Neural progenitor cell (in vitro differentiated cells): ENCODE measurements around the gene COL13A1. TPM values are rescaled to one million over a fixed set of nuclear protein-coding genes. Genes with fewer than 3 reads are reported as not detected.

Source experiments
- DNase-seq: peaks from one replicate; pipeline ENCODE4 v3.0.0-alpha.2; 2016; ENCODE audit warnings: low spot score
- H2AFZ ChIP-seq: fragments of 200-600 bp; sonication (generic); replicated peaks from 2 replicates; pipeline ENCODE4 v1.6.1; 2016; ENCODE audit warnings: antibody characterized with exemption
- H3F3A ChIP-seq: fragments of 200-600 bp; sonication (generic); 2 replicates; pipeline ENCODE4 v1.6.1; 2016; ENCODE audit warnings: antibody characterized with exemption, low read depth
- H3K27ac ChIP-seq: fragments of 200-600 bp; sonication (generic); 2 replicates; pipeline ENCODE4 v1.5.1; 2016; ENCODE audit warnings: mild to moderate bottlenecking
- H3K27me3 ChIP-seq: fragments of 200-600 bp; sonication (generic); 2 replicates; pipeline ENCODE4 v1.6.1; 2016; ENCODE audit warnings: mild to moderate bottlenecking, moderate library complexity
- H3K36me3 ChIP-seq: fragments of 200-600 bp; sonication (generic); 2 replicates; pipeline ENCODE4 v1.5.1; 2016
- H3K4me1 ChIP-seq: fragments of 200-600 bp; sonication (generic); 2 replicates; pipeline ENCODE4 v1.6.1; 2016; ENCODE audit warnings: mixed run types
- H3K4me2 ChIP-seq: fragments of 200-600 bp; sonication (generic); 2 replicates; pipeline ENCODE4 v1.6.1; 2016
- H3K4me3 ChIP-seq: fragments of 200-600 bp; sonication (generic); 2 replicates; pipeline ENCODE4 v1.5.1; 2016
- H3K79me2 ChIP-seq: fragments of 200-600 bp; sonication (generic); 2 replicates; pipeline ENCODE4 v1.6.1; 2016; ENCODE audit warnings: low read depth
- H3K9ac ChIP-seq: fragments of 200-600 bp; sonication (generic); 2 replicates; pipeline ENCODE4 v1.6.1; 2016
- H3K9me3 ChIP-seq: fragments of 200-600 bp; sonication (generic); 2 replicates; pipeline ENCODE4 v1.5.1; 2016; ENCODE audit warnings: low read depth
- H4K20me1 ChIP-seq: fragments of 200-600 bp; sonication (generic); 2 replicates; pipeline ENCODE4 v1.6.1; 2016; ENCODE audit warnings: low read depth
- H3K27ac Mint-ChIP-seq: 3 replicates; pipeline ENCODE4 v1.8.0; 2021; ENCODE audit warnings: mixed read lengths
- H3K27me3 Mint-ChIP-seq: 2 replicates; pipeline ENCODE4 v1.8.0; 2022; ENCODE audit warnings: low read depth, mild to moderate bottlenecking, inconsistent platforms, moderate library complexity, mixed read lengths; ENCODE audit not compliant: insufficient read depth
- H3K36me3 Mint-ChIP-seq: 3 replicates; pipeline ENCODE4 v1.8.0; 2021; ENCODE audit warnings: mixed read lengths
- H3K4me1 Mint-ChIP-seq: 3 replicates; pipeline ENCODE4 v1.8.0; 2021; ENCODE audit warnings: mixed read lengths
- H3K4me3 Mint-ChIP-seq: 3 replicates; pipeline ENCODE4 v1.8.0; 2021; ENCODE audit warnings: mild to moderate bottlenecking, moderate library complexity, mixed read lengths
- H3K9me3 Mint-ChIP-seq: 3 replicates; pipeline ENCODE4 v1.8.0; 2020; ENCODE audit warnings: mixed read lengths
- CTCF ChIP-seq: fragments of 200-600 bp; sonication (generic); IDR thresholded peaks from 2 replicates; pipeline ENCODE4 v1.5.1; 2017; ENCODE audit warnings: antibody characterized with exemption, mild to moderate bottlenecking
- EZH2 ChIP-seq: fragments of 200-600 bp; sonication (generic); IDR thresholded peaks from 2 replicates; pipeline ENCODE4 v1.6.1; 2017; ENCODE audit warnings: antibody characterized with exemption, mild to moderate bottlenecking, moderate library complexity
- EZH2phosphoT487 ChIP-seq: fragments of 200-600 bp; sonication (generic); IDR thresholded peaks from 2 replicates; pipeline ENCODE4 v1.6.1; 2017; ENCODE audit warnings: antibody characterized with exemption
- total RNA-seq: library from RNA; depleted of rRNA; stranded (reverse); fragments of >200 nt; gene quantifications from 2 replicates; pipeline ENCODE4 v1.2.3, GENCODE V29; 2015; ENCODE audit warnings: low replicate concordance

The COL13A1 gene
- total RNA-seq, 1 donor from 2014 or later = 1.3 TPM

DNA sequence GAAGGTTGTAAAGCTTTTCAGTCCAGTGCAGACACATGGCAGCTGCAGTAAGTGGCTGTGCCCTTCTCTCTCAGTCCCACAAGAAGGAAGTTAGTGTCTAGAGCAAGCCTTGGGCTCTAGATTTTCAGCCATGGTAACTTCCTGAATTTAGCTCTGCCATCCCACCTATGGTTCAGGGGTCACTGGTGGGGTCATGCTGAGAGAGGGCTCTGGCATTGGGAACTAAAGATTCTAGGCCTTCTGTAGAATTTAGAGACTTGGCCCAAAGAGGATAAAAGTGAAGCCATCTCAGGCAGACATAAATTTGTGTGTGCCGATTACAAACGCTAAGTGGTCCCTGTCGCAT is 113.5 kb downstream of the COL13A1 start:
- H3F3A ChIP-seq = peaks cover 3% of the 10 kb centered on the region
- Mint-ChIP-seq H3K27me3 (peaks cover 6% of the 10 kb centered on the region), H3K4me3 (no peak overlapping the region), H3K36me3 (no peaks in the 10 kb centered on the region), H3K27ac (no peak overlapping the region), H3K4me1 (peaks cover 28% of the 10 kb centered on the region), H3K9me3 (no peaks in the 10 kb centered on the region)
- H3K36me3 ChIP-seq = no peaks in the 10 kb centered on the region
- no peak overlapping the region for H3K4me3 ChIP-seq
- no peaks in the 10 kb centered on the region for H3K9me3 ChIP-seq
- no peak overlapping the region for H3K27ac ChIP-seq
- no peaks in the 10 kb centered on the region for H3K79me2 ChIP-seq
- H2AFZ ChIP-seq = no peak overlapping the region
- TF ChIP-seq EZH2phosphoT487 (no peak), CTCF (no peak), EZH2 (no peak)
- DNase-seq = no peak
- H3K9ac ChIP-seq = no peak overlapping the region
- H4K20me1 ChIP-seq = no peaks in the 10 kb centered on the region
- H3K27me3 ChIP-seq = no peaks in the 10 kb centered on the region
- peaks cover 37% of the 10 kb centered on the region for H3K4me1 ChIP-seq
- no peak overlapping the region for H3K4me2 ChIP-seq

- H3K36me3 ChIP-seq = no peaks in the 10 kb centered on the region
- Mint-ChIP-seq H3K4me3 (no peak overlapping the region), H3K9me3 (no peaks in the 10 kb centered on the region), H3K27ac (no peak overlapping the region), H3K4me1 (peaks cover 28% of the 10 kb centered on the region), H3K36me3 (no peaks in the 10 kb centered on the region), H3K27me3 (peaks cover 8% of the 10 kb centered on the region)
- H3K79me2 ChIP-seq = no peaks in the 10 kb centered on the region
- no peak overlapping the region for H3K4me2 ChIP-seq
- DNase-seq = no peak
- peaks cover 37% of the 10 kb centered on the region for H3K4me1 ChIP-seq
- TF ChIP-seq EZH2phosphoT487 (no peak), EZH2 (no peak), CTCF (no peak)
- no peaks in the 10 kb centered on the region for H3K9me3 ChIP-seq
- no peak overlapping the region for H3K4me3 ChIP-seq
- no peak overlapping the region for H3K27ac ChIP-seq
- no peak overlapping the region for H3K9ac ChIP-seq
- no peaks in the 10 kb centered on the region for H3K27me3 ChIP-seq
- H4K20me1 ChIP-seq = no peaks in the 10 kb centered on the region
- peaks cover 3% of the 10 kb centered on the region for H3F3A ChIP-seq
- H2AFZ ChIP-seq = no peak overlapping the region
Observed at GRCh38 chr10:69916118-69916517, 114.4 kb downstream of the COL13A1 start.

GRCh38 chr10:69918036-69918435 is 116.3 kb downstream of the COL13A1 start:
- peaks cover 22% of the 10 kb centered on the region for H3K4me1 ChIP-seq

More at GRCh38 chr10:69918036-69918435, 116.3 kb downstream of the COL13A1 start:
- Histone ChIP-seq H3K9ac (no peak overlapping the region), H3K27me3 (no peaks in the 10 kb centered on the region), H2AFZ (no peak overlapping the region), H3K4me3 (no peak overlapping the region), H3K27ac (no peak overlapping the region), H3F3A (peaks cover 3% of the 10 kb centered on the region), H3K4me2 (no peak overlapping the region), H3K36me3 (no peaks in the 10 kb centered on the region), H3K79me2 (no peaks in the 10 kb centered on the region), H4K20me1 (no peaks in the 10 kb centered on the region), H3K9me3 (no peaks in the 10 kb centered on the region)
- TF ChIP-seq CTCF (peak; percentile 18), EZH2 (no peak)
- Mint-ChIP-seq H3K27ac (no peak overlapping the region), H3K36me3 (no peaks in the 10 kb centered on the region), H3K4me3 (no peak overlapping the region), H3K4me1 (peaks cover 15% of the 10 kb centered on the region), H3K27me3 (peaks cover 8% of the 10 kb centered on the region), H3K9me3 (no peaks in the 10 kb centered on the region)
- DNase-seq = peak; percentile 30
